HepG2 (cell line): Measurements from ENCODE around the gene PCIF1. TPM values are rescaled to one million over a fixed set of nuclear protein-coding genes. Genes with fewer than 3 reads are reported as not detected.

Source experiments
- ATF2 ChIP-seq: sonication (generic); formaldehyde crosslinking; IDR thresholded peaks from 2 replicates; pipeline ENCODE4 v1.4.0; 2020; ENCODE audit warnings: missing genetic modification reagents
- DPF2 ChIP-seq: sonication (generic); formaldehyde crosslinking; IDR thresholded peaks from 2 replicates; pipeline ENCODE4 v1.4.0; 2020; ENCODE audit warnings: mild to moderate bottlenecking, low read depth, missing genetic modification reagents, borderline replicate concordance
- ETV5 ChIP-seq: IDR thresholded peaks from 2 replicates; pipeline ENCODE4 v1.6.1; 2018; ENCODE audit warnings: missing biosample characterization, missing genetic modification reagents, inconsistent platforms, borderline replicate concordance
- GFI1 ChIP-seq: sonication (generic); formaldehyde crosslinking; IDR thresholded peaks from 2 replicates; pipeline ENCODE4 v1.5.0; 2020; ENCODE audit warnings: missing genetic modification reagents, mild to moderate bottlenecking, borderline replicate concordance
- HDAC2 ChIP-seq: sonication (generic); formaldehyde crosslinking; IDR thresholded peaks from 2 replicates; pipeline ENCODE4 v1.4.0; 2020; ENCODE audit warnings: missing genetic modification reagents
- JUN ChIP-seq: sonication (generic); formaldehyde crosslinking; IDR thresholded peaks from 2 replicates; pipeline ENCODE4 v1.4.0; 2020; ENCODE audit warnings: mild to moderate bottlenecking, missing genetic modification reagents
- MBNL3 ChIP-seq: fragments of 250-450 bp; sonication (Bioruptor Pico); conservative IDR thresholded peaks from 2 replicates; pipeline ENCODE4 v1.8.0; 2022; ENCODE audit warnings: mild to moderate bottlenecking, inconsistent platforms
- MEF2D ChIP-seq: sonication (generic); formaldehyde crosslinking; IDR thresholded peaks from 2 replicates; pipeline ENCODE4 v1.5.1; 2020; ENCODE audit warnings: mild to moderate bottlenecking, missing genetic modification reagents
- MEIS2 ChIP-seq: sonication (generic); formaldehyde crosslinking; IDR thresholded peaks from 2 replicates; pipeline ENCODE4 v1.9.0; 2021; ENCODE audit warnings: mild to moderate bottlenecking, missing genetic modification reagents
- NKX3-1 ChIP-seq: sonication (generic); formaldehyde crosslinking; IDR thresholded peaks from 2 replicates; pipeline ENCODE4 v1.5.0; 2020; ENCODE audit warnings: missing genetic modification reagents
- NR1H2 ChIP-seq: sonication (generic); formaldehyde crosslinking; IDR thresholded peaks from 2 replicates; pipeline ENCODE4 v1.8.1; 2022; ENCODE audit warnings: low read depth, missing genetic modification reagents, borderline replicate concordance
- RFX5 ChIP-seq: IDR thresholded peaks from 2 replicates; pipeline ENCODE4 v1.6.1; 2011; ENCODE audit warnings: low read depth, low read length, improper control_type of control experiment
- SIX4 ChIP-seq: sonication (generic); formaldehyde crosslinking; IDR thresholded peaks from 2 replicates; pipeline ENCODE4 v1.4.0; 2020; ENCODE audit warnings: missing genetic modification reagents
- SMAD1 ChIP-seq: sonication (generic); formaldehyde crosslinking; IDR thresholded peaks from 2 replicates; pipeline ENCODE4 v1.4.0; 2020; ENCODE audit warnings: missing genetic modification reagents, low read depth, mild to moderate bottlenecking, borderline replicate concordance
- SP140L ChIP-seq: sonication (generic); formaldehyde crosslinking; IDR thresholded peaks from 2 replicates; pipeline ENCODE4 v1.4.0; 2020; ENCODE audit warnings: missing genetic modification reagents, borderline replicate concordance
- TCF7 ChIP-seq: sonication (generic); IDR thresholded peaks from 2 replicates; pipeline ENCODE4 v1.6.1; 2016; ENCODE audit warnings: antibody characterized with exemption, low read depth
- THRA ChIP-seq: sonication (generic); formaldehyde crosslinking; IDR thresholded peaks from 2 replicates; pipeline ENCODE4 v1.4.0; 2020; ENCODE audit warnings: missing genetic modification reagents, borderline replicate concordance
- ZBED4 ChIP-seq: sonication (generic); formaldehyde crosslinking; IDR thresholded peaks from 2 replicates; pipeline ENCODE4 v1.4.0; 2020; ENCODE audit warnings: missing genetic modification reagents, borderline replicate concordance
- ZBTB7A ChIP-seq: sonication (generic); formaldehyde crosslinking; IDR thresholded peaks from 2 replicates; pipeline ENCODE4 v1.8.0; 2022; ENCODE audit warnings: mild to moderate bottlenecking, missing genetic modification reagents
- ZFP91 ChIP-seq: sonication (generic); formaldehyde crosslinking; IDR thresholded peaks from 2 replicates; pipeline ENCODE4 v1.9.0; 2022; ENCODE audit warnings: missing genetic modification reagents, mild to moderate bottlenecking, borderline replicate concordance
- ZNF543 ChIP-seq: sonication (generic); formaldehyde crosslinking; IDR thresholded peaks from 2 replicates; pipeline ENCODE4 v1.4.0; 2020; ENCODE audit warnings: mild to moderate bottlenecking, missing genetic modification reagents
- ZNF556 ChIP-seq: sonication (generic); formaldehyde crosslinking; IDR thresholded peaks from 2 replicates; pipeline ENCODE4 v1.4.0; 2020; ENCODE audit warnings: mild to moderate bottlenecking, missing genetic modification reagents, borderline replicate concordance
- ZNF562 ChIP-seq: sonication (generic); formaldehyde crosslinking; IDR thresholded peaks from 2 replicates; pipeline ENCODE4 v1.8.0; 2022; ENCODE audit warnings: missing genetic modification reagents, borderline replicate concordance
- ZNF777 ChIP-seq: sonication (generic); formaldehyde crosslinking; IDR thresholded peaks from 2 replicates; pipeline ENCODE4 v1.4.0; 2020; ENCODE audit warnings: missing genetic modification reagents
- ZNF83 ChIP-seq: sonication (generic); formaldehyde crosslinking; IDR thresholded peaks from 2 replicates; pipeline ENCODE4 v1.4.0; 2020; ENCODE audit warnings: missing genetic modification reagents, mild to moderate bottlenecking, borderline replicate concordance
- polyA plus RNA-seq, 8 experiments: library from polyadenylated mRNA; depleted of rRNA in 3 of 8; stranded (reverse) in 7 of 8; unstranded in 1 of 8; fragments of >200 nt; fragmentation: Illumina TruSeq in 4 of 8; extraction: Trizol in 4 of 8; gene quantifications; 2 replicates each; pipeline versions ENCODE4 v1.2.1 to v1.2.3, GENCODE V29; 2011 to 2016; ENCODE audit warnings: low read depth in 4 of 8, missing spikeins in 1 of 8, mixed read lengths in 1 of 8; ENCODE audit not compliant: insufficient read depth in 1 of 8
- total RNA-seq, 5 experiments: library from RNA; depleted of rRNA; stranded (reverse); fragments of >200 nt; fragmentation: Illumina TruSeq; extraction: Trizol; gene quantifications; 2 replicates each; pipeline ENCODE4 v1.2.3, GENCODE V29; 2016; ENCODE audit warnings: low read depth in 1 of 5

Gene PCIF1
- total and polyA plus RNA-seq, 2 of the 13 experiments (the other 11 are each of a cell fraction or from before 2014, with no cell fraction given), result 20.9 to 24.4 TPM

- TF ChIP-seq THRA (CRISPR knock-in tag) (no peak), SP140L (CRISPR knock-in tag) (peak; percentile 54; the same call in 1 of the 2 replicates), MEIS2 (CRISPR knock-in tag) (no peak), DPF2 (CRISPR knock-in tag) (no peak), ZNF562 (no peak), ZNF777 (CRISPR knock-in tag) (no peak; the same call in 1 of the 2 replicates), ZNF556 (no peak), ZFP91 (CRISPR knock-in tag) (no peak), NKX3-1 (CRISPR knock-in tag) (no peak), MEF2D (CRISPR knock-in tag) (no peak), ZNF543 (CRISPR knock-in tag) (no peak), NR1H2 (CRISPR knock-in tag) (no peak), ATF2 (no peak), SMAD1 (no peak; the same call in none of the 2 replicates), TCF7 (no peak), RFX5 (no peak), ZBTB7A (no peak), ETV5 (CRISPR knock-in tag) (no peak), ZNF83 (CRISPR knock-in tag) (0 out of 2 replicates have a peak, but pooled peaks have one; percentile 28), MBNL3 (no peak; the same call in 1 of the 2 replicates), SIX4 (CRISPR knock-in tag) (no peak; the same call in 1 of the 2 replicates), GFI1 (CRISPR knock-in tag) (no peak), ZBED4 (CRISPR knock-in tag) (no peak; the same call in 1 of the 2 replicates), HDAC2 (CRISPR knock-in tag) (peak; percentile 100), JUN (CRISPR knock-in tag) (no peak)
Measured at GRCh38 chr20:45971425-45971674, 36.9 kb downstream of the PCIF1 start (continued).
